Endothelial cell of umbilical vein (primary cell): Measurements from ENCODE around the gene ACTMAP. TPM values are rescaled to one million over a fixed set of nuclear protein-coding genes. Genes with fewer than 3 reads are reported as not detected.

ENCODE experiments used
- BruUV-seq: library from RNA; stranded (reverse); fragments of 400-500 nt; replicated peaks from 2 replicates; lab custom pipeline; 2021; lab: Mats Ljungman, UMichigan
- CTCF ChIA-PET: fragments of 300-600, 350-600 bp; sonication (Branson Sonifier 250); formaldehyde crosslinking; loops from one replicate; lab custom pipeline; 2021; ENCODE audit warnings: antibody characterized with exemption, inconsistent platforms; lab: Charles Lee
- POLR2A ChIA-PET: fragments of 300-600, 350-600 bp; sonication (Branson Sonifier 250); formaldehyde crosslinking; loops from one replicate; lab custom pipeline; 2021; ENCODE audit warnings: antibody characterized with exemption, inconsistent platforms; lab: Charles Lee
- DNase-seq: peaks from one replicate; pipeline ENCODE4 v3.0.0-alpha.2; 2011; ENCODE audit warnings: low read depth, low spot score
- FAIRE-seq: peaks from 2 replicates; lab custom pipeline; 2011; peaks lifted over from hg19 to GRCh38; lab: Jason Lieb, UNC
- H2AFZ ChIP-seq: 2 replicates; pipeline ENCODE4 v1.6.0; 2012; ENCODE audit warnings: low read depth, low read length, control low read depth, inconsistent platforms
- H3K27ac ChIP-seq: 2 replicates; pipeline ENCODE4 v1.5.1; 2011; ENCODE audit warnings: low read depth, mild to moderate bottlenecking, control low read depth, low read length, moderate library complexity; ENCODE audit not compliant: insufficient read depth
- H3K27me3 ChIP-seq, 2 experiments: 2 replicates each; pipeline versions ENCODE4 v1.6.0 to v1.6.1; 2011; ENCODE audit warnings: low read length in 2 of 2, mixed read lengths in 1 of 2; ENCODE audit not compliant: control insufficient read depth in 2 of 2, insufficient read depth in 2 of 2
- H3K36me3 ChIP-seq, 2 experiments: 2 replicates in 1 of 2; 3 replicates in 1 of 2; pipeline ENCODE4 v1.5.1; 2011; ENCODE audit warnings: low read length in 2 of 2, mild to moderate bottlenecking in 1 of 2, moderate library complexity in 1 of 2; ENCODE audit not compliant: control insufficient read depth in 2 of 2, insufficient read depth in 2 of 2; ENCODE audit errors: extremely low read depth in 1 of 2
- H3K4me1 ChIP-seq: 3 replicates; pipeline ENCODE4 v1.5.1; 2011; ENCODE audit warnings: mild to moderate bottlenecking, low read length; ENCODE audit not compliant: control insufficient read depth, insufficient read depth; ENCODE audit errors: extremely low read depth
- H3K4me2 ChIP-seq: 2 replicates; pipeline ENCODE4 v1.6.1; 2011; ENCODE audit warnings: low read length, control low read depth, mixed read lengths; ENCODE audit not compliant: insufficient read depth
- H3K4me3 ChIP-seq, 3 experiments: fragments of 200-600 bp in 1 of 3; sonication (generic), shearing (Covaris generic) in 1 of 3; replicated peaks in 1 of 3; 2 replicates each; pipeline ENCODE4 v1.5.1; 2011 to 2016; ENCODE audit warnings: control low read depth in 3 of 3, low read length in 3 of 3, mild to moderate bottlenecking in 2 of 3, inconsistent platforms in 1 of 3, low read depth in 1 of 3, moderate library complexity in 1 of 3; ENCODE audit not compliant: insufficient read depth in 1 of 3
- H3K79me2 ChIP-seq: 2 replicates; pipeline ENCODE4 v1.6.0; 2012; ENCODE audit warnings: low read length, inconsistent platforms; ENCODE audit not compliant: control insufficient read depth, insufficient read depth
- H3K9ac ChIP-seq: replicated peaks from 2 replicates; pipeline ENCODE3; 2011; ENCODE audit warnings: low read length, control low read depth; ENCODE audit not compliant: insufficient read depth; ENCODE audit errors: extremely low read depth
- H3K9me1 ChIP-seq: replicated peaks from 3 replicates; pipeline ENCODE4 v1.6.0; 2011; ENCODE audit warnings: mild to moderate bottlenecking, low read length; ENCODE audit not compliant: control insufficient read depth, insufficient read depth; ENCODE audit errors: extremely low read depth
- H3K9me3 ChIP-seq: replicated peaks from 2 replicates; pipeline ENCODE4 v1.5.1; 2012; ENCODE audit warnings: low read length, inconsistent platforms; ENCODE audit not compliant: control insufficient read depth, insufficient read depth
- H4K20me1 ChIP-seq: replicated peaks from 2 replicates; pipeline ENCODE3; 2011; ENCODE audit warnings: mild to moderate bottlenecking, low read length; ENCODE audit not compliant: control insufficient read depth, insufficient read depth; ENCODE audit errors: extremely low read depth
- CTCF ChIP-seq, 2 donors: IDR thresholded peaks; 1 replicate in 1 of 2; 2 replicates in 1 of 2; pipeline ENCODE4 v1.5.1; 2011; ENCODE audit warnings: low read length in 2 of 2, mild to moderate bottlenecking in 2 of 2, moderate library complexity in 2 of 2, control low read depth in 1 of 2, inconsistent platforms in 1 of 2, low read depth in 1 of 2; ENCODE audit not compliant: insufficient read depth in 1 of 2; ENCODE audit errors: extremely low read depth in 1 of 2
- EZH2 ChIP-seq: IDR thresholded peaks from 2 replicates; pipeline ENCODE4 v1.6.1; 2012; ENCODE audit warnings: borderline replicate concordance, low read depth, mild to moderate bottlenecking, moderate library complexity, low read length, inconsistent platforms; ENCODE audit not compliant: severe bottlenecking
- FOS ChIP-seq: IDR thresholded peaks from 2 replicates; pipeline ENCODE4 v1.6.1; 2011; ENCODE audit warnings: mild to moderate bottlenecking, low read length, moderate library complexity, borderline replicate concordance; ENCODE audit not compliant: insufficient read depth
- GATA2 ChIP-seq: IDR thresholded peaks from 2 replicates; pipeline ENCODE4 v1.7.0; 2011; ENCODE audit warnings: low read depth, mild to moderate bottlenecking, moderate library complexity, mixed read lengths, low read length; ENCODE audit not compliant: insufficient read length, insufficient read depth
- JUN ChIP-seq: IDR thresholded peaks from 2 replicates; pipeline ENCODE4 v1.6.1; 2011; ENCODE audit warnings: borderline replicate concordance, low read depth; ENCODE audit not compliant: insufficient read length, insufficient read depth
- MYC ChIP-seq: IDR thresholded peaks from one replicate; pipeline ENCODE4 v1.6.1; 2011; ENCODE audit warnings: mild to moderate bottlenecking, low read depth, low read length
- POLR2A ChIP-seq: IDR thresholded peaks from 2 replicates; pipeline ENCODE4 v1.6.1; 2012; ENCODE audit warnings: low read depth, mild to moderate bottlenecking, control low read depth, low read length
- POLR2AphosphoS5 ChIP-seq: IDR thresholded peaks from 2 replicates; pipeline ENCODE4 v1.6.1; 2012; ENCODE audit warnings: low read depth, mild to moderate bottlenecking, control low read depth, low read length, moderate library complexity; ENCODE audit not compliant: insufficient read depth
- dilution Hi-C: fragments of 300-500 bp; cut with MboI; formaldehyde crosslinking; loops from one replicate; pipeline ENCODE4 v1.15.0; 2019; ENCODE audit warnings: low sequenced_read_pairs; ENCODE audit not compliant: extremely low pct_ligation_motif_present
- intact Hi-C: fragments of 100-400 bp; cut with micrococcal nuclease; formaldehyde crosslinking; loops from one replicate; pipeline ENCODE4 v1.10.0; 2022
- polyA plus RNA-seq, 4 experiments: library from polyadenylated mRNA; depleted of rRNA in 3 of 4; stranded (reverse) in 3 of 4; unstranded in 1 of 4; fragments of >200 nt; gene quantifications; 2 replicates each; pipeline versions ENCODE4 v1.2.1 to v1.2.3, GENCODE V29; 2011 to 2012; ENCODE audit warnings: missing spikeins in 1 of 4
- total RNA-seq: library from RNA; stranded (reverse); gene quantifications from 2 replicates; pipeline ENCODE4 v1.2.3, GENCODE V29; 2021
- TF ChIP-seq, protein P1 (sequence below): IDR thresholded peaks from 2 replicates; pipeline ENCODE4 v1.6.1; 2011; ENCODE audit not compliant: insufficient read depth, insufficient read length

Gene ACTMAP
- total and polyA plus RNA-seq, 2 donors (not counting 3 experiments of a cell fraction or from before 2014, with no cell fraction given) = 5.2 to 9.1 TPM

GRCh38 chr19:40780582-40780981 lies 30.3 kb upstream of the ACTMAP start:
- DNase-seq = no peak
- no peak overlapping the region for H3K27ac ChIP-seq
- no peaks in the 10 kb centered on the region for H3K27me3 ChIP-seq
- H4K20me1 ChIP-seq = no peaks in the 10 kb centered on the region
- no peak overlapping the region for H3K4me2 ChIP-seq
- H3K9ac ChIP-seq = no peak overlapping the region
- no peak for FAIRE-seq
- dilution Hi-C loops (no loop called here), intact Hi-C loops (no loop called here)
- TF ChIP-seq EZH2 = no peak
- TF ChIP-seq POLR2AphosphoS5 = no peak
- no peak for TF ChIP-seq CTCF (IDR thresholded peaks at IDR 0.05; ENCODE audit: extremely low read depth in 1 of 2, insufficient read depth in 1 of 2, low read depth in 1 of 2, low read length in 2 of 2)
- no peak overlapping the region for H3K4me3 ChIP-seq
- no peaks in the 10 kb centered on the region for H3K9me3 ChIP-seq
- POLR2A ChIA-PET = no interaction called here
- H3K36me3 ChIP-seq = no peaks in the 10 kb centered on the region
- H3K79me2 ChIP-seq = no peaks in the 10 kb centered on the region
- no peaks in the 10 kb centered on the region for H3K9me1 ChIP-seq
- H2AFZ ChIP-seq = no peak overlapping the region
- peaks cover 17% of the 10 kb centered on the region for H3K4me1 ChIP-seq
- no TSS peak for BruUV-seq
- CTCF ChIA-PET = interaction anchor here (0.7 kb wide), 1 partner anchor 26 kb away, joined by 3 read pairs; no protein-coding TSS in a partner anchor

- intact Hi-C loops = loop anchor here (1.0 to 2.0 kb wide), 4 partner anchors 18 to 61 kb away; partner anchors contain the start of genes ITPKC and SNRPA
- no peak for FAIRE-seq
Measured at GRCh38 chr19:40778706-40779284, 28.5 kb upstream of the ACTMAP start.

More at GRCh38 chr19:40778706-40779284, 28.5 kb upstream of the ACTMAP start:
- Histone ChIP-seq H3K9me3 (no peaks in the 10 kb centered on the region), H3K79me2 (no peaks in the 10 kb centered on the region), H2AFZ (peak overlapping the region; percentile 75), H4K20me1 (no peaks in the 10 kb centered on the region), H3K27me3 (no peaks in the 10 kb centered on the region), H3K27ac (peak overlapping the region; percentile 64), H3K4me2 (peak overlapping the region; percentile 83), H3K9ac (peak overlapping the region; percentile 62), H3K4me1 (peaks cover 17% of the 10 kb centered on the region), H3K9me1 (no peaks in the 10 kb centered on the region), H3K36me3 (no peaks in the 10 kb centered on the region), H3K4me3 (peak overlapping the region; percentile 56 to 71 (median 65))
- TF ChIP-seq CTCF (IDR thresholded peaks at IDR 0.05; ENCODE audit: extremely low read depth in 1 of 2, insufficient read depth in 1 of 2, low read depth in 1 of 2, low read length in 2 of 2) = no peak
- TF ChIP-seq POLR2AphosphoS5 = no peak
- no peak for TF ChIP-seq JUN
- no peak for TF ChIP-seq MYC
- TF ChIP-seq EZH2 = no peak
- TF ChIP-seq, protein P1, sequence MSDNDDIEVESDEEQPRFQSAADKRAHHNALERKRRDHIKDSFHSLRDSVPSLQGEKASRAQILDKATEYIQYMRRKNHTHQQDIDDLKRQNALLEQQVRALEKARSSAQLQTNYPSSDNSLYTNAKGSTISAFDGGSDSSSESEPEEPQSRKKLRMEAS = no peak
- TF ChIP-seq GATA2 = no peak
- TF ChIP-seq POLR2A = no peak
- no peak for TF ChIP-seq FOS
- ChIA-PET POLR2A (interaction anchor here (0.5 to 2.8 kb wide), 15 partner anchors 9 to 474 kb away, joined by 3 to 23 read pairs (median 5); partner anchors contain the start of genes ACTMAP, COQ8B, EGLN2 and ITPKC), CTCF (interaction anchor here (0.6 to 3.5 kb wide), 11 partner anchors 9 to 144 kb away, joined by 3 to 39 read pairs (median 6); partner anchors contain the start of genes ACTMAP, COQ8B, EGLN2 and ITPKC)
- BruUV-seq = no TSS peak
- no peak for DNase-seq
- dilution Hi-C loops = no loop called here
